ENCODE data around the gene PIK3R6.
"Not testable (repeated sequence)": the region's sequence is repeated elsewhere in the genome, so short reads cannot be mapped to it uniquely, and the experiment has no call there.

Gene PIK3R6

GRCh38 chr17:8821446-8822105, 45.9 kb downstream of the PIK3R6 start:
- DNase-seq = no peak

- no peak for DNase-seq
These were observed 47.0 kb downstream of the PIK3R6 start for GRCh38 chr17:8820311-8821010.

- DNase-seq = no peak
These were observed 48.7 kb downstream of the PIK3R6 start for GRCh38 chr17:8818654-8819330.

GRCh38 chr17:8818047-8818446, 49.4 kb downstream of the PIK3R6 start:
- no peak for DNase-seq

GRCh38 chr17:8806926-8807550, 60.4 kb downstream of the PIK3R6 start:
- DNase-seq = no peak

- DNase-seq = no peak
These were observed 61.1 kb downstream of the PIK3R6 start for GRCh38 chr17:8806253-8806925.

- DNase-seq = not testable (repeated sequence)
These were observed 62.1 kb downstream of the PIK3R6 start for GRCh38 chr17:8805396-8805795.

- no peak for DNase-seq
These were observed 63.7 kb downstream of the PIK3R6 start for GRCh38 chr17:8803531-8804420.

- no peak for DNase-seq
These were observed 66.2 kb downstream of the PIK3R6 start for GRCh38 chr17:8801135-8801840.

- DNase-seq = no peak
These were observed 66.8 kb downstream of the PIK3R6 start for GRCh38 chr17:8800656-8801055.

- DNase-seq = no peak
These were observed 67.8 kb downstream of the PIK3R6 start for GRCh38 chr17:8799570-8800212.

- no peak for DNase-seq
These were observed 68.5 kb downstream of the PIK3R6 start, which contains the start of gene MFSD6L for GRCh38 chr17:8798846-8799569. Gene MFSD6L, minus strand, starts transcription at chr17:8799365. Its CDS starts 245 bp downstream, at chr17:8799120.

GRCh38 chr17:8798176-8798845, 69.2 kb downstream of the PIK3R6 start:
- no peak for DNase-seq

GRCh38 chr17:8797621-8798175, 69.8 kb downstream of the PIK3R6 start:
- DNase-seq = no peak

- no peak for DNase-seq
These were observed 72.8 kb downstream of the PIK3R6 start for GRCh38 chr17:8794636-8795035.

- no peak for DNase-seq
These were observed 73.8 kb downstream of the PIK3R6 start for GRCh38 chr17:8793649-8794048.

GRCh38 chr17:8792646-8793045, 74.8 kb downstream of the PIK3R6 start:
- DNase-seq = no peak

GRCh38 chr17:8791910-8792270, 75.6 kb downstream of the PIK3R6 start:
- DNase-seq = no peak

Data from stimulated activated CD4-positive, alpha-beta T cell treated with anti-CD3 and anti-CD28 coated beads, Interleukin-2, amount 100 ng/mL, for 24 hours (primary cell).